CD4-positive, alpha-beta T cell treated with Interleukin-1 beta for 1 hour (primary cell): ENCODE measurements around the gene ANO2.
"Not testable (repeated sequence)": the region's sequence is repeated elsewhere in the genome, so short reads cannot be mapped to it uniquely, and the experiment has no call there.

Source experiments
- DNase-seq, 2 donors: peaks; one replicate each; pipeline ENCODE4 v3.0.0-alpha.2; 2020 to 2022

ANO2 gene

GRCh38 chr12:5571115-5571514, 373.9 kb downstream of the ANO2 start:
- no peak for DNase-seq

GRCh38 chr12:5570416-5570815, 374.6 kb downstream of the ANO2 start:
- no peak for DNase-seq

- DNase-seq, result no peak
Observed at GRCh38 chr12:5568325-5568981, 376.6 kb downstream of the ANO2 start.

- no peak for DNase-seq
Observed at GRCh38 chr12:5567016-5567725, 377.9 kb downstream of the ANO2 start.

GRCh38 chr12:5565933-5566599, 379.0 kb downstream of the ANO2 start:
- DNase-seq, result no peak

- DNase-seq, result no peak
Observed at GRCh38 chr12:5562581-5562980, 382.5 kb downstream of the ANO2 start.

- DNase-seq, result no peak
Observed at GRCh38 chr12:5561846-5562245, 383.2 kb downstream of the ANO2 start.

GRCh38 chr12:5561057-5561456, 384.0 kb downstream of the ANO2 start:
- DNase-seq, result no peak

- DNase-seq, result no peak
Observed at GRCh38 chr12:5560265-5560664, 384.8 kb downstream of the ANO2 start.

GRCh38 chr12:5557906-5558305, 387.2 kb downstream of the ANO2 start:
- no peak for DNase-seq

GRCh38 chr12:5556946-5557673, 387.9 kb downstream of the ANO2 start:
- DNase-seq, result no peak

- no peak for DNase-seq
Observed at GRCh38 chr12:5556033-5556614, 388.9 kb downstream of the ANO2 start.

- no peak for DNase-seq
Observed at GRCh38 chr12:5554711-5555110, 390.3 kb downstream of the ANO2 start.

GRCh38 chr12:5549011-5549410, 396.0 kb downstream of the ANO2 start:
- DNase-seq, result no peak

- DNase-seq, result no peak
Observed at GRCh38 chr12:5548152-5548943, 396.7 kb downstream of the ANO2 start.

GRCh38 chr12:5546616-5547015, 398.4 kb downstream of the ANO2 start:
- DNase-seq, result no peak

GRCh38 chr12:5537771-5538170, 407.3 kb downstream of the ANO2 start:
- no peak for DNase-seq

GRCh38 chr12:5537026-5537615, 407.9 kb downstream of the ANO2 start:
- DNase-seq, result not testable (repeated sequence)

- DNase-seq, result no peak
Observed at GRCh38 chr12:5535541-5535940, 409.5 kb downstream of the ANO2 start.

- no peak for DNase-seq
Observed at GRCh38 chr12:5534426-5535199, 410.4 kb downstream of the ANO2 start.

GRCh38 chr12:5533368-5533767, 411.7 kb downstream of the ANO2 start:
- DNase-seq, result no peak
